ENCODE data around the gene C17orf107. TPM values are rescaled to one million over a fixed set of nuclear protein-coding genes. Genes with fewer than 3 reads are reported as not detected.

C17orf107 gene
- total and polyA plus RNA-seq, 2 donors (not counting 1 experiment from before 2014, with no cell fraction given): 3.9 to 4.6 TPM

DNA sequence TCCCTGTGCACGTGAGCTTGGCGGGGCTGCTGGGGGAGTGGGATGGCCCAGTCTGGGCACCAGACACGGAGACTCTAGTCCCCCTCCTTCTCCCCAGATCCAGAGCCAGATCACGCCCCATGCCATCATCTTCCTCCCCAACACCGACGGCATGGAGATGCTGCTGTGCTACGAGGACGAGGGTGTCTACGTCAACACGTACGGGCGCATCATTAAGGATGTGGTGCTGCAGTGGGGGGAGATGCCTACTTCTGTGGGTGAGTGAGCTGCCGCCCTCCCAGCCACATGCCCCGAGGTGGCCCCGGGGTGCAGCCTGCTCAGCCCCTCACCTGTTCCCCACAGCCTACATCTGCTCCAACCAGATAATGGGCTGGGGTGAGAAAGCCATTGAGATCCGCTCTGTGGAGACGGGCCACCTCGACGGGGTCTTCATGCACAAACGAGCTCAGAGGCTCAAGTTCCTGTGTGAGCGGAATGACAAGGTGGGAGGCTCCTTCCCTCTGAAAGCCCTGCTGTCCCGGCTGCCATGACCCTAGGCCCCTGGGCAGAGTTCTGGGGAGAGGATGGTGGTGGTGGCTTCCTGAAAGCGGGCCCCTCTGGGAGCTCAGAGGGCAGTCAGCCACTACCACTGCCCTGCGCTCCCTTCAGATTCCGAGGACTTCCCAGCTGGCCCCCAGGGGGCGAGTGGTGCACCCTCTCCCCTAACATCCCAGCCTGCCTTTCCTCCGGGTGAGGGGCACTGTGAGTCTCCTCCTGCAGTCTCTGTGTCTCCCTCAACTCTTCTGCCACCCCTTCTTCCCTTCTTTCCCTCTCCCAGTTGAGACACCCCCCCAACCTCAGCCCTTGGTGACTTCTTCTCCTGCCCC, 2.8 kb upstream of the C17orf107 start:
- Histone ChIP-seq H4K20me1 (ENCODE audit: control insufficient read depth, insufficient read depth, low read length, poor library complexity, severe bottlenecking) (peaks cover 8% of the 10 kb centered on the region), H3K9me3 (ENCODE audit: control extremely low read depth in 1 of 3, control insufficient read depth in 2 of 3, insufficient read depth in 1 of 3, low read length in 2 of 3) (peaks cover 0 to 18% (median 0%) of the 10 kb centered on the region in 3 donors), H3K79me2 (ENCODE audit: control insufficient read depth, insufficient read depth, low read length) (no peaks in the 10 kb centered on the region), H3K9ac (ENCODE audit: low read length) (no peak overlapping the region), H3K4me3 (ENCODE audit: control extremely low read depth in 1 of 5, extremely low read depth in 1 of 5, insufficient read depth in 1 of 5, low read depth in 2 of 5, low read length in 4 of 5) (no peak overlapping the region), H3K27ac (ENCODE audit: low read length in 2 of 2) (no peak overlapping the region), H3K36me3 (replicated peaks in 1 of 2; ENCODE audit: control extremely low read depth in 1 of 2, control insufficient read depth in 1 of 2, extremely low read depth in 1 of 2, insufficient read depth in 2 of 2, low read length in 1 of 2) (peaks cover 0 to 54% of the 10 kb centered on the region in 2 experiments), H2AFZ (ENCODE audit: insufficient read depth, low read depth, low read length, poor library complexity, severe bottlenecking) (no peak overlapping the region), H3K27me3 (replicated peaks in 1 of 4; ENCODE audit: control extremely low read depth in 1 of 4, control insufficient read depth in 3 of 4, insufficient read depth in 4 of 4, low read length in 3 of 4) (peaks cover 0 to 21% (median 10%) of the 10 kb centered on the region in 4 experiments), H3K4me2 (replicated peaks; ENCODE audit: low read depth, low read length, poor library complexity, severe bottlenecking) (no peak overlapping the region), H3K4me1 (ENCODE audit: control insufficient read depth in 2 of 2, insufficient read depth in 2 of 2, low read length in 2 of 2) (peaks cover 27 to 30% of the 10 kb centered on the region in 2 donors)
- intact Hi-C loops (cut with micrococcal nuclease): no loop called here
- CTCF ChIA-PET: no interaction called here
- H3K4me1 Mint-ChIP-seq: peaks cover 28% of the 10 kb centered on the region
- H3K9me3 Mint-ChIP-seq (ENCODE audit: insufficient read depth): no peaks in the 10 kb centered on the region
- TF ChIP-seq EZH2 (IDR thresholded peaks at IDR 0.05; ENCODE audit: borderline replicate concordance, insufficient read depth, low read depth, low read length, poor library complexity, severe bottlenecking): no peak
- TF ChIP-seq, protein P1, sequence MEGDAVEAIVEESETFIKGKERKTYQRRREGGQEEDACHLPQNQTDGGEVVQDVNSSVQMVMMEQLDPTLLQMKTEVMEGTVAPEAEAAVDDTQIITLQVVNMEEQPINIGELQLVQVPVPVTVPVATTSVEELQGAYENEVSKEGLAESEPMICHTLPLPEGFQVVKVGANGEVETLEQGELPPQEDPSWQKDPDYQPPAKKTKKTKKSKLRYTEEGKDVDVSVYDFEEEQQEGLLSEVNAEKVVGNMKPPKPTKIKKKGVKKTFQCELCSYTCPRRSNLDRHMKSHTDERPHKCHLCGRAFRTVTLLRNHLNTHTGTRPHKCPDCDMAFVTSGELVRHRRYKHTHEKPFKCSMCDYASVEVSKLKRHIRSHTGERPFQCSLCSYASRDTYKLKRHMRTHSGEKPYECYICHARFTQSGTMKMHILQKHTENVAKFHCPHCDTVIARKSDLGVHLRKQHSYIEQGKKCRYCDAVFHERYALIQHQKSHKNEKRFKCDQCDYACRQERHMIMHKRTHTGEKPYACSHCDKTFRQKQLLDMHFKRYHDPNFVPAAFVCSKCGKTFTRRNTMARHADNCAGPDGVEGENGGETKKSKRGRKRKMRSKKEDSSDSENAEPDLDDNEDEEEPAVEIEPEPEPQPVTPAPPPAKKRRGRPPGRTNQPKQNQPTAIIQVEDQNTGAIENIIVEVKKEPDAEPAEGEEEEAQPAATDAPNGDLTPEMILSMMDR (IDR thresholded peaks at IDR 0.05): no peak
- no peaks in the 10 kb centered on the region for H3K27me3 Mint-ChIP-seq
- no peak overlapping the region for H3K4me3 Mint-ChIP-seq
- POLR2A ChIA-PET: interaction anchor here (0.5 kb wide), 1 partner anchor 155 kb away, joined by 10 read pairs; no protein-coding TSS in a partner anchor
- peak; percentile 34 for DNase-seq
- 97% methylated on average over 22 of the region's 27 CpGs for WGBS (ENCODE audit: insufficient coverage)
- H3K27ac Mint-ChIP-seq: no peak overlapping the region
- ATAC-seq (ENCODE audit: low read depth): no peak

DNA sequence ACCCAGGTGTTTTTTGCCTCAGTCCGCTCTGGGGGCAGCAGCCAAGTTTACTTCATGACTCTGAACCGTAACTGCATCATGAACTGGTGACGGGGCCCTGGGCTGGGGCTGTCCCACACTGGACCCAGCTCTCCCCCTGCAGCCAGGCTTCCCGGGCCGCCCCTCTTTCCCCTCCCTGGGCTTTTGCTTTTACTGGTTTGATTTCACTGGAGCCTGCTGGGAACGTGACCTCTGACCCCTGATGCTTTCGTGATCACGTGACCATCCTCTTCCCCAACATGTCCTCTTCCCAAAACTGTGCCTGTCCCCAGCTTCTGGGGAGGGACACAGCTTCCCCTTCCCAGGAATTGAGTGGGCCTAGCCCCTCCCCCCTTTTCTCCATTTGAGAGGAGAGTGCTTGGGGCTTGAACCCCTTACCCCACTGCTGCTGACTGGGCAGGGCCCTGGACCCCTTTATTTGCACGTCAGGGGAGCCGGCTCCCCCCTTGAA, 2.1 kb upstream of the C17orf107 start:
- TF ChIP-seq, protein P1 (IDR thresholded peaks at IDR 0.05): no peak
- no peak for TF ChIP-seq EZH2 (IDR thresholded peaks at IDR 0.05; ENCODE audit: borderline replicate concordance, insufficient read depth, low read depth, low read length, poor library complexity, severe bottlenecking)
- Histone ChIP-seq H3K79me2 (ENCODE audit: control insufficient read depth, insufficient read depth, low read length) (no peaks in the 10 kb centered on the region), H3K27ac (ENCODE audit: low read length in 2 of 2) (no peak overlapping the region), H2AFZ (ENCODE audit: insufficient read depth, low read depth, low read length, poor library complexity, severe bottlenecking) (no peak overlapping the region), H4K20me1 (ENCODE audit: control insufficient read depth, insufficient read depth, low read length, poor library complexity, severe bottlenecking) (peaks cover 7% of the 10 kb centered on the region), H3K9me3 (ENCODE audit: control extremely low read depth in 1 of 3, control insufficient read depth in 2 of 3, insufficient read depth in 1 of 3, low read length in 2 of 3) (peaks cover 0 to 25% (median 0%) of the 10 kb centered on the region in 3 donors), H3K9ac (ENCODE audit: low read length) (no peak overlapping the region), H3K4me2 (replicated peaks; ENCODE audit: low read depth, low read length, poor library complexity, severe bottlenecking) (no peak overlapping the region), H3K36me3 (replicated peaks in 1 of 2; ENCODE audit: control extremely low read depth in 1 of 2, control insufficient read depth in 1 of 2, extremely low read depth in 1 of 2, insufficient read depth in 2 of 2, low read length in 1 of 2) (peaks cover 0 to 48% of the 10 kb centered on the region in 2 experiments), H3K4me1 (ENCODE audit: control insufficient read depth in 2 of 2, insufficient read depth in 2 of 2, low read length in 2 of 2) (peaks cover 32 to 37% of the 10 kb centered on the region in 2 donors), H3K27me3 (replicated peaks in 1 of 4; ENCODE audit: control extremely low read depth in 1 of 4, control insufficient read depth in 3 of 4, insufficient read depth in 4 of 4, low read length in 3 of 4) (peaks cover 0 to 22% (median 10%) of the 10 kb centered on the region in 4 experiments), H3K4me3 (ENCODE audit: control extremely low read depth in 1 of 5, extremely low read depth in 1 of 5, insufficient read depth in 1 of 5, low read depth in 2 of 5, low read length in 4 of 5) (no peak overlapping the region)
- peak; percentile 25 for DNase-seq
- Mint-ChIP-seq H3K27ac (no peak overlapping the region), H3K27me3 (no peaks in the 10 kb centered on the region), H3K9me3 (ENCODE audit: insufficient read depth) (no peaks in the 10 kb centered on the region), H3K4me1 (peaks cover 33% of the 10 kb centered on the region), H3K4me3 (no peak overlapping the region)
- intact Hi-C loops (cut with micrococcal nuclease): no loop called here
- CTCF ChIA-PET: interaction anchor here (1.0 kb wide), 1 partner anchor 164 kb away, joined by 6 read pairs; no protein-coding TSS in a partner anchor
- over 99% methylated on average over 10 of the region's 10 CpGs for WGBS (ENCODE audit: insufficient coverage)
- ATAC-seq (ENCODE audit: low read depth): no peak
- POLR2A ChIA-PET: no interaction called here
